ENCODE measurements around the gene SCN1A. TPM values are rescaled to one million over a fixed set of nuclear protein-coding genes. Genes with fewer than 3 reads are reported as not detected.

Gene SCN1A
- total RNA-seq: not detected in 2 replicates

GRCh38 chr2:166127217-166128155, at the start of gene SCN1A:
SCN1A (minus strand) TSS chr2:166128020; CDS start chr2:166073621, 54,399 bp downstream.

GRCh38 chr2:165953655-165954606, 173.9 kb downstream of the SCN1A start, which contains the start of gene TTC21B:
TTC21B (minus strand) TSS chr2:165953776; CDS start chr2:165953705, 71 bp downstream.

Other genes with a start within 250 kb of the SCN1A start
- gene TTC21B, start 174.2 kb downstream of the SCN1A start, total RNA-seq: 9.8 and 15.9 TPM in 2 replicates
- 0.30 and 1.00 TPM in 2 replicates for gene SCN9A, start 247.9 kb upstream of the SCN1A start, total RNA-seq